Hepatocyte (in vitro differentiated cells): ENCODE data around the gene PIM1.
"Not testable (repeated sequence)": the region's sequence is repeated elsewhere in the genome, so short reads cannot be mapped to it uniquely, and the experiment has no call there.

Experiments
- EZH2 ChIP-seq: fragments of 200-600 bp; sonication (generic); IDR thresholded peaks from 2 replicates; pipeline ENCODE4 v1.6.1; 2016; ENCODE audit warnings: antibody characterized with exemption, mild to moderate bottlenecking, borderline replicate concordance
- EZH2phosphoT487 ChIP-seq: fragments of 200-600 bp; sonication (generic); IDR thresholded peaks from one replicate; pipeline ENCODE4 v1.6.1; 2018; ENCODE audit warnings: antibody characterized with exemption, mild to moderate bottlenecking, low read depth, moderate library complexity; ENCODE audit not compliant: unreplicated experiment, severe bottlenecking
- TF ChIP-seq, protein P1 (sequence below): fragments of 200-600 bp; sonication (generic); IDR thresholded peaks from 2 replicates; pipeline ENCODE4 v1.5.1; 2016; ENCODE audit warnings: antibody characterized with exemption, mild to moderate bottlenecking; ENCODE audit not compliant: poor library complexity

GRCh38 chr6:37180610-37181009 is 10.7 kb downstream of the PIM1 start:
- not testable (repeated sequence) for TF ChIP-seq EZH2phosphoT487, EZH2
- TF ChIP-seq, protein P1, sequence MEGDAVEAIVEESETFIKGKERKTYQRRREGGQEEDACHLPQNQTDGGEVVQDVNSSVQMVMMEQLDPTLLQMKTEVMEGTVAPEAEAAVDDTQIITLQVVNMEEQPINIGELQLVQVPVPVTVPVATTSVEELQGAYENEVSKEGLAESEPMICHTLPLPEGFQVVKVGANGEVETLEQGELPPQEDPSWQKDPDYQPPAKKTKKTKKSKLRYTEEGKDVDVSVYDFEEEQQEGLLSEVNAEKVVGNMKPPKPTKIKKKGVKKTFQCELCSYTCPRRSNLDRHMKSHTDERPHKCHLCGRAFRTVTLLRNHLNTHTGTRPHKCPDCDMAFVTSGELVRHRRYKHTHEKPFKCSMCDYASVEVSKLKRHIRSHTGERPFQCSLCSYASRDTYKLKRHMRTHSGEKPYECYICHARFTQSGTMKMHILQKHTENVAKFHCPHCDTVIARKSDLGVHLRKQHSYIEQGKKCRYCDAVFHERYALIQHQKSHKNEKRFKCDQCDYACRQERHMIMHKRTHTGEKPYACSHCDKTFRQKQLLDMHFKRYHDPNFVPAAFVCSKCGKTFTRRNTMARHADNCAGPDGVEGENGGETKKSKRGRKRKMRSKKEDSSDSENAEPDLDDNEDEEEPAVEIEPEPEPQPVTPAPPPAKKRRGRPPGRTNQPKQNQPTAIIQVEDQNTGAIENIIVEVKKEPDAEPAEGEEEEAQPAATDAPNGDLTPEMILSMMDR, result not testable (repeated sequence)
